PC-9 (cell line): ENCODE results near the gene WASL.

Experiments used
- EZH2 ChIP-seq: fragments of 200-600 bp; sonication (generic); IDR thresholded peaks from 2 replicates; pipeline ENCODE4 v1.8.0; 2017; ENCODE audit warnings: antibody characterized with exemption, low read depth
- TF ChIP-seq, protein P1 (sequence below): fragments of 200-600 bp; sonication (generic); conservative IDR thresholded peaks from 2 replicates; pipeline ENCODE4 v1.6.1; 2017; ENCODE audit warnings: mixed run types, antibody characterized with exemption, mild to moderate bottlenecking, moderate library complexity

DNA sequence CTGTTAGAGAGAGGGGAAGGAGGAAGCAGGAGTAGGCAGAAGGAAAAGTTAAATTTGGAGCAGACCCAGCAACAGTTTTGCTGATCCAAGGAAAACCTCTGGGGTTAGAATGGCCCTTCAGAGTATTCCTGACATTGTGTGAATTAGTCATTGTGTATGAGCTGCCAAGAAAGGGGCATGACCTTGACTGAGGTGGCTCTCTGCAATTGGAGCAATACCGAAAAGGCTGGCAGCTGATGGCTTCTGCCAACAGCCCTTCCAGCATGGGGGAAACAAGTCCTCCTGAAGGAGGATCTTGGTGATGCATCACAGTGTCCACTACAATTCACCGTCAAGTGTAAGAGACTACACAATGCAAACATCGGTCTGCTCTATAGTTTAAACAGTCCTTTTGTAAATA is 20.6 kb upstream of the WASL start:
- no peak for TF ChIP-seq EZH2
- TF ChIP-seq, protein P1, sequence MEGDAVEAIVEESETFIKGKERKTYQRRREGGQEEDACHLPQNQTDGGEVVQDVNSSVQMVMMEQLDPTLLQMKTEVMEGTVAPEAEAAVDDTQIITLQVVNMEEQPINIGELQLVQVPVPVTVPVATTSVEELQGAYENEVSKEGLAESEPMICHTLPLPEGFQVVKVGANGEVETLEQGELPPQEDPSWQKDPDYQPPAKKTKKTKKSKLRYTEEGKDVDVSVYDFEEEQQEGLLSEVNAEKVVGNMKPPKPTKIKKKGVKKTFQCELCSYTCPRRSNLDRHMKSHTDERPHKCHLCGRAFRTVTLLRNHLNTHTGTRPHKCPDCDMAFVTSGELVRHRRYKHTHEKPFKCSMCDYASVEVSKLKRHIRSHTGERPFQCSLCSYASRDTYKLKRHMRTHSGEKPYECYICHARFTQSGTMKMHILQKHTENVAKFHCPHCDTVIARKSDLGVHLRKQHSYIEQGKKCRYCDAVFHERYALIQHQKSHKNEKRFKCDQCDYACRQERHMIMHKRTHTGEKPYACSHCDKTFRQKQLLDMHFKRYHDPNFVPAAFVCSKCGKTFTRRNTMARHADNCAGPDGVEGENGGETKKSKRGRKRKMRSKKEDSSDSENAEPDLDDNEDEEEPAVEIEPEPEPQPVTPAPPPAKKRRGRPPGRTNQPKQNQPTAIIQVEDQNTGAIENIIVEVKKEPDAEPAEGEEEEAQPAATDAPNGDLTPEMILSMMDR = no peak
